Mammary epithelial cell (primary cell): ENCODE results near the gene CD8B2.

Source experiments
- EZH2 ChIP-seq: IDR thresholded peaks from 2 replicates; pipeline ENCODE4 v1.6.1; 2012; ENCODE audit warnings: low read length, inconsistent platforms, borderline replicate concordance
- TF ChIP-seq, protein P1 (sequence below), 2 donors: IDR thresholded peaks in 1 of 2; conservative IDR thresholded peaks in 1 of 2; 2 replicates each; pipeline ENCODE4 v1.5.1; 2011 to 2012; ENCODE audit warnings: inconsistent platforms in 2 of 2, low read length in 2 of 2, mild to moderate bottlenecking in 2 of 2, control low read depth in 1 of 2, low read depth in 1 of 2; ENCODE audit not compliant: insufficient read depth in 1 of 2; ENCODE audit errors: extremely low read depth in 1 of 2

DNA sequence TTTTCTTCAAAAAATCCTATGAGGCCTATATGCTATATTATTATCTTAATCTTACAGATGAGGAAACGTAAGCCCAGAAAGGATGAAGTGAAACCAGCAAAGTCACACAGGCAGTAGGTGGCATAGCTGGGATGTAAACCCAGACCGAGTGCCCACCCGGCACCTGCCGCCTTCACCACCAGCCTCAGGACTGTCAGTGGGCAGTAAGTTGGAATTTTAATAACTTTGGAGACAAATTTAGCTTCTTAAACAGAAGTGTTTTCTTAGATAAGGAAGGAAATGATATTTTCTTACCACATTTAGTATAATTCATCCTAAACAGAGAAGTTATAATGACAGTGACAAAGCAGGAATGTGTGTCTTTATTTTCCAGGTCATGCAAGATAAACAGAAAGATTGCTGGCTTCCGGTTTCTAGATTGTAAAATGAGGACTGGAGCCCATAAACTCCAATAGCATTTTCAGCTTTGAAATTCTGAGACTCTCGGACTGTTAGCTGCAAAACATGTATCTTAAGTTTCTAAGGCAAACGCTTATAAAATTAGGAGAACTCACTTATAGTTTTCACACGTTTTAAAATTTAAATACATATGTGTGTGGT, 59.3 kb downstream of the CD8B2 start:
- TF ChIP-seq, protein P1, sequence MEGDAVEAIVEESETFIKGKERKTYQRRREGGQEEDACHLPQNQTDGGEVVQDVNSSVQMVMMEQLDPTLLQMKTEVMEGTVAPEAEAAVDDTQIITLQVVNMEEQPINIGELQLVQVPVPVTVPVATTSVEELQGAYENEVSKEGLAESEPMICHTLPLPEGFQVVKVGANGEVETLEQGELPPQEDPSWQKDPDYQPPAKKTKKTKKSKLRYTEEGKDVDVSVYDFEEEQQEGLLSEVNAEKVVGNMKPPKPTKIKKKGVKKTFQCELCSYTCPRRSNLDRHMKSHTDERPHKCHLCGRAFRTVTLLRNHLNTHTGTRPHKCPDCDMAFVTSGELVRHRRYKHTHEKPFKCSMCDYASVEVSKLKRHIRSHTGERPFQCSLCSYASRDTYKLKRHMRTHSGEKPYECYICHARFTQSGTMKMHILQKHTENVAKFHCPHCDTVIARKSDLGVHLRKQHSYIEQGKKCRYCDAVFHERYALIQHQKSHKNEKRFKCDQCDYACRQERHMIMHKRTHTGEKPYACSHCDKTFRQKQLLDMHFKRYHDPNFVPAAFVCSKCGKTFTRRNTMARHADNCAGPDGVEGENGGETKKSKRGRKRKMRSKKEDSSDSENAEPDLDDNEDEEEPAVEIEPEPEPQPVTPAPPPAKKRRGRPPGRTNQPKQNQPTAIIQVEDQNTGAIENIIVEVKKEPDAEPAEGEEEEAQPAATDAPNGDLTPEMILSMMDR (conservative IDR thresholded peaks at IDR 0.05 in 1 of 2, IDR thresholded peaks at IDR 0.05 in 1 of 2; ENCODE audit: extremely low read depth in 1 of 2, insufficient read depth in 1 of 2, low read depth in 1 of 2, low read length in 2 of 2) = no peak
- TF ChIP-seq EZH2 = no peak
